ENCODE data around the gene SDS. TPM values are rescaled to one million over a fixed set of nuclear protein-coding genes. Genes with fewer than 3 reads are reported as not detected.

SDS gene
- total and polyA plus RNA-seq, 2 experiments from 2014 or later, result 0.39 to 0.43 TPM

DNA sequence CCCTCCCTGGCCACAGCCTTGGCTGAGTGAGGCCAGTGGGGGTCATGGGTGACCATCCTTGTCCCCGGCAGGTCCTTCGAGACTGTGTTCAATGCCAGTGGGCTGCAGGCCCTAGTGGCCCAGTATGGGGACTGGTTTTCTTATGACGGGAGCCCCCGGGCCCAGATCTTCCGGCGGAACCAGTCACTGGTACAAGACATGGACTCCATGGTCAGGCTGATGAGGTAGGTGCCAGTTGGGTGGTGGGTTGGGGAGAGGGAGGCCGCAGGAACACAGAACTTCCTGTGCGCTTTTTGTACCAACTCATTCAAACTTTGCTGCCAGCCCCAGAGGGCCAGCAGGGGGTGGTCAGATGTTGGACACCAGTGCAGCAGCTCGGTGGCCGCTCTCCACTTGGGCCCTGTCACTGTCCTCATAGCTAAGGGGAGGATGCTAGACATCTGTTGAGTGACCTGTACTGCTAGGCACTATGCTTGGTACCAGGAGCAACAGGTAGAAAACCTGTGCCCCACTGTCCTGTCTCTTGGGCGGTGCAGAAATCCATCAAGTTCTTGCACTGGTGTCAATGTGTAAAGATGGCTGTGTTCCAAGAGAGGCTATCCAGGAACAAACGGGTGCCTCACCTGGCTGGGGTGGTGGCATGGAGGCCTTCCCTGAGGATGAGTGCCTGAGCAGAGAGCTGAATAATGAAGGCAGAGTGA, 16.7 kb downstream of the SDS start:
- Histone ChIP-seq H3K27me3 (no peaks in the 10 kb centered on the region), H3K4me1 (ENCODE audit: insufficient read depth) (no peaks in the 10 kb centered on the region), H3K4me3 (no peak overlapping the region), H3K27ac (no peak overlapping the region), H3K9me3 (ENCODE audit: low read depth) (no peaks in the 10 kb centered on the region), H3K79me2 (no peaks in the 10 kb centered on the region), H3K4me2 (no peak overlapping the region), H3K9me2 (replicated peaks; ENCODE audit: insufficient read depth) (no peaks in the 10 kb centered on the region), H3K36me3 (replicated peaks; ENCODE audit: insufficient read depth, low read depth) (no peaks in the 10 kb centered on the region), H2AFZ (no peak overlapping the region), H4K20me1 (ENCODE audit: insufficient read depth, poor library complexity, severe bottlenecking) (no peaks in the 10 kb centered on the region)
- TF ChIP-seq EZH2 (IDR thresholded peaks at IDR 0.05; ENCODE audit: borderline replicate concordance) (no peak), EZH2phosphoT487 (IDR thresholded peaks at IDR 0.05; ENCODE audit: low read depth, severe bottlenecking, unreplicated experiment) (no peak)
- TF ChIP-seq, protein P1, sequence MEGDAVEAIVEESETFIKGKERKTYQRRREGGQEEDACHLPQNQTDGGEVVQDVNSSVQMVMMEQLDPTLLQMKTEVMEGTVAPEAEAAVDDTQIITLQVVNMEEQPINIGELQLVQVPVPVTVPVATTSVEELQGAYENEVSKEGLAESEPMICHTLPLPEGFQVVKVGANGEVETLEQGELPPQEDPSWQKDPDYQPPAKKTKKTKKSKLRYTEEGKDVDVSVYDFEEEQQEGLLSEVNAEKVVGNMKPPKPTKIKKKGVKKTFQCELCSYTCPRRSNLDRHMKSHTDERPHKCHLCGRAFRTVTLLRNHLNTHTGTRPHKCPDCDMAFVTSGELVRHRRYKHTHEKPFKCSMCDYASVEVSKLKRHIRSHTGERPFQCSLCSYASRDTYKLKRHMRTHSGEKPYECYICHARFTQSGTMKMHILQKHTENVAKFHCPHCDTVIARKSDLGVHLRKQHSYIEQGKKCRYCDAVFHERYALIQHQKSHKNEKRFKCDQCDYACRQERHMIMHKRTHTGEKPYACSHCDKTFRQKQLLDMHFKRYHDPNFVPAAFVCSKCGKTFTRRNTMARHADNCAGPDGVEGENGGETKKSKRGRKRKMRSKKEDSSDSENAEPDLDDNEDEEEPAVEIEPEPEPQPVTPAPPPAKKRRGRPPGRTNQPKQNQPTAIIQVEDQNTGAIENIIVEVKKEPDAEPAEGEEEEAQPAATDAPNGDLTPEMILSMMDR (IDR thresholded peaks at IDR 0.05; ENCODE audit: poor library complexity), result no peak
- no peak for DNase-seq (ENCODE audit: low spot score)
- WGBS (ENCODE audit: low lambda C conversion rate, missing lambda C conversion rate), result 98% methylated on average over 12 of the region's 12 CpGs

DNA sequence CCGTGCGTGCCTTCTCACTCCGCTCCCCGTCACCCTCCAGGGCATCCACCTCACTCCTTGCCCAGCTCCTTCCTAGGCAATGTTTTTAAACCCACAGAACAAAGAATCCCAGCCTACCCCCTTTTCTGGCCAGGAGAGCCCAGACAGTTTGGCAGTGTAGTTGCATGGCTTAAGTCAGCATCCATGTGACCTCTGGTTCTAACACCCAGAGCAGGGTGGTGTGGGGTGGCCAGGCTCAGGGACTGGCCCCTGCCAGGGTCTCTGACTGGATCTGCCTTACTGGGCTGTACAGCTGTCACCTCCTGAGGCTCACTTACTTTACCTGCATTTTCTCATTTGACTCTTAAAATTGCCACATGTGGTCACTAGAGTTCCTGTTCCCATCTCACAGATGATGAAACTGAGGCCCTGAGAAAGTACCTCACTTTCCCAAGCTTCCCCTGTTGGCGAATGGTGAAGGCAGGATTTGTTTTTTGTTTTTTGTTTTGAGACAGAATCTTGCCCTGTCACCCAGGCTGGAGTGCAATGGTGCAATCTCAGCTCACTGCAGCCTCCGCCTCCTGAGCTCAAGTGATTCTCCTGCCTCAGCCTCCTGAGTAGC, 18.3 kb downstream of the SDS start:
- no peaks in the 10 kb centered on the region for H3K36me3 ChIP-seq (replicated peaks; ENCODE audit: insufficient read depth, low read depth)

DNA sequence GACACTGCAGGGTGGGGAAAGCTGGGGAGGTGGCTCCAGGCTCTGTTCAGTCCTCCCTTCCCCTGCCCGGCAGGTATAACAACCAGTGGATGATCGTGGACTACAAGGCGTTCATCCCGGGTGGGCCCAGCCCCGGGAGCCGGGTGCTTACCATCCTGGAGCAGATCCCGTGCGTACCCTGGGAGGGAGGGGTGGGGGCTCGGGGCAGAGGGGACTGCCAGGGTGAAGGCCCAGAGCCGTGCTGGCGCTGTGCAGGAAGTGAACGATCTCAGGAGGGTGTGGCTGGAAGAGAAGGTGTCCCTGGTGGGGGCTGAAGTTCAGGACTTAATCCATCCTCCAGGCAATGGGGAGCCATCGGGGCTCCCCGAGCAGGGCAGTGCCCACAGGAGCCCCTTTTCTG, 18.9 kb downstream of the SDS start:
- Histone ChIP-seq H3K4me2 (no peak overlapping the region), H3K27me3 (no peaks in the 10 kb centered on the region), H3K4me1 (ENCODE audit: insufficient read depth) (no peaks in the 10 kb centered on the region), H3K9me2 (replicated peaks; ENCODE audit: insufficient read depth) (no peaks in the 10 kb centered on the region), H4K20me1 (ENCODE audit: insufficient read depth, poor library complexity, severe bottlenecking) (no peaks in the 10 kb centered on the region), H3K79me2 (no peaks in the 10 kb centered on the region), H3K27ac (no peak overlapping the region), H2AFZ (no peak overlapping the region), H3K4me3 (no peak overlapping the region), H3K9me3 (ENCODE audit: low read depth) (no peaks in the 10 kb centered on the region), H3K36me3 (replicated peaks; ENCODE audit: insufficient read depth, low read depth) (no peaks in the 10 kb centered on the region)
- WGBS (ENCODE audit: low lambda C conversion rate, missing lambda C conversion rate), result 94% methylated on average over 13 of the region's 14 CpGs
- TF ChIP-seq, protein P1 (IDR thresholded peaks at IDR 0.05; ENCODE audit: poor library complexity), result no peak
- TF ChIP-seq EZH2 (IDR thresholded peaks at IDR 0.05; ENCODE audit: borderline replicate concordance) (no peak), EZH2phosphoT487 (IDR thresholded peaks at IDR 0.05; ENCODE audit: low read depth, severe bottlenecking, unreplicated experiment) (no peak)
- no peak for DNase-seq (ENCODE audit: low spot score)

More for the DNA sequence above, 18.3 kb downstream of the SDS start:
- Histone ChIP-seq H3K9me2 (replicated peaks; ENCODE audit: insufficient read depth) (no peaks in the 10 kb centered on the region), H3K27me3 (no peaks in the 10 kb centered on the region), H4K20me1 (ENCODE audit: insufficient read depth, poor library complexity, severe bottlenecking) (no peaks in the 10 kb centered on the region), H3K27ac (no peak overlapping the region), H2AFZ (no peak overlapping the region), H3K4me2 (no peak overlapping the region), H3K4me1 (ENCODE audit: insufficient read depth) (no peaks in the 10 kb centered on the region), H3K79me2 (no peaks in the 10 kb centered on the region), H3K4me3 (no peak overlapping the region), H3K9me3 (ENCODE audit: low read depth) (no peaks in the 10 kb centered on the region)
- no peak for TF ChIP-seq EZH2phosphoT487 (IDR thresholded peaks at IDR 0.05; ENCODE audit: low read depth, severe bottlenecking, unreplicated experiment)
- no peak for DNase-seq (ENCODE audit: low spot score)
- WGBS (ENCODE audit: low lambda C conversion rate, missing lambda C conversion rate), result 94% methylated on average over 6 of the region's 6 CpGs

- Histone ChIP-seq H3K27ac (no peak overlapping the region), H2AFZ (no peak overlapping the region), H3K9me3 (ENCODE audit: low read depth) (no peaks in the 10 kb centered on the region), H3K36me3 (replicated peaks; ENCODE audit: insufficient read depth, low read depth) (no peaks in the 10 kb centered on the region), H3K79me2 (no peaks in the 10 kb centered on the region), H3K4me2 (no peak overlapping the region), H4K20me1 (ENCODE audit: insufficient read depth, poor library complexity, severe bottlenecking) (no peaks in the 10 kb centered on the region), H3K27me3 (no peaks in the 10 kb centered on the region), H3K4me3 (no peak overlapping the region), H3K9me2 (replicated peaks; ENCODE audit: insufficient read depth) (no peaks in the 10 kb centered on the region), H3K4me1 (ENCODE audit: insufficient read depth) (no peaks in the 10 kb centered on the region)
- DNase-seq (ENCODE audit: low spot score), result no peak
- WGBS (ENCODE audit: low lambda C conversion rate, missing lambda C conversion rate), result 96% methylated on average over 4 of the region's 4 CpGs
- no peak for TF ChIP-seq EZH2phosphoT487 (IDR thresholded peaks at IDR 0.05; ENCODE audit: low read depth, severe bottlenecking, unreplicated experiment)
- no peak for TF ChIP-seq EZH2 (IDR thresholded peaks at IDR 0.05; ENCODE audit: borderline replicate concordance)
These were observed 21.5 kb downstream of the SDS start for GRCh38 chr12:113382206-113382605.
